Measurements from ENCODE around the gene DDIT4. TPM values are rescaled to one million over a fixed set of nuclear protein-coding genes. Genes with fewer than 3 reads are reported as not detected.
"Not testable (repeated sequence)": the region's sequence is repeated elsewhere in the genome, so short reads cannot be mapped to it uniquely, and the experiment has no call there.

DDIT4 gene
- total RNA-seq, 1 donor from 2014 or later = 183 TPM

DNA sequence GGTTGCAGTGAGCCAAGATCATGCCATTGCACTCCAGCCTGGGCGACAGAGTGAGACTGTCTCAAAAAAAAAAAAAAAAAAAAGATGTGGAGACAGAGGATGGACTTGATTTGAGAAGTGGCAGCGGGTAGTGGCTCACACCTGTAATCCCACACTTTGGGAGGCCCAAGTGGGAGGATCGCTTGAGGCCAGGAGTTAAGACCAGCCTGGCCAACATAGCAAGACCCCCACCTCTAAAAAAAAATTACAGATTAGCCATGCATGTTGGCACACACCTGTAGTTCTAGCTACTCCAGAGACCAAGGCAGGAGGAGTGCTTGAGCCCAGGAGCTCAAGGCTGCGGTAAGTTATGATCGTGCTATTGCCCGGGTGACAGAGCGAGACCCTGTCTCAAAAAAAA is 33.4 kb upstream of the DDIT4 start:
- H3K4me3 Mint-ChIP-seq = no peak overlapping the region
- intact Hi-C loops (cut with micrococcal nuclease) = no loop called here
- peaks cover 20% of the 10 kb centered on the region for H3K36me3 Mint-ChIP-seq (ENCODE audit: low read depth)
- H3K4me1 Mint-ChIP-seq (ENCODE audit: low read depth) = peaks cover 48% of the 10 kb centered on the region
- H3K9me3 Mint-ChIP-seq = no peaks in the 10 kb centered on the region
- no peak for DNase-seq (ENCODE audit: low spot score)
- no peaks in the 10 kb centered on the region for H3K27me3 Mint-ChIP-seq (ENCODE audit: insufficient read depth)
- H3K27ac Mint-ChIP-seq = no peak overlapping the region

DNA sequence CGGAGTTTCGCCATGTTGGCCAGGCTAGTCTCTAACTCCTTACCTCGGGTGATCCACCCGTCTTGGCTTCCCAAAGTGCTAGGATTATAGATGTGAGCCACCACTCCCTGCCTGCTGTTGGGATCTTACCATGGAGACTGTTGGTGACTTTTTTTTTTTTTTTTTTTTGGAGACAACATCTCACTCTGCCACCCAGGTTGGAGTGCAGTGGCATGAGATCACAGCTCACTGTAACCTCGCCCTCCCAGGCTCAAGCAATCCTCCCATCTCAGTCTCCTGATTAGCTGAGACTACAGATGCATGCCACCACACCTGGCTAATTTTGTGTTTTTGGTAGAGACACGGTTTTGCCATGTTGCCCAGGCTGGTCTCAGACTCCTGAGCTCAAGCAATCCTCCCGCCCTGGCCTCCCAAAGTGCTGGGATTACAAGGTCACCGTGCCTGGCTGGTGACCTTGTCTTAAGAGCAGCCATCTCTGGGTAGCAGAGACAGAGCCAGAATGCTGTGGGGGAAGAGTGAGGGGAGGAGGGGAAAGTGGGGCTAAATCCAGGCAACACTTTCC is 32.0 kb upstream of the DDIT4 start:
- no peak for DNase-seq (ENCODE audit: low spot score)
- intact Hi-C loops (cut with micrococcal nuclease) = no loop called here
- peaks cover 16% of the 10 kb centered on the region for H3K36me3 Mint-ChIP-seq (ENCODE audit: low read depth)
- no peaks in the 10 kb centered on the region for H3K9me3 Mint-ChIP-seq
- H3K27ac Mint-ChIP-seq = no peak overlapping the region
- no peak overlapping the region for H3K4me3 Mint-ChIP-seq
- peaks cover 54% of the 10 kb centered on the region for H3K4me1 Mint-ChIP-seq (ENCODE audit: low read depth)
- H3K27me3 Mint-ChIP-seq (ENCODE audit: insufficient read depth) = no peaks in the 10 kb centered on the region

DNA sequence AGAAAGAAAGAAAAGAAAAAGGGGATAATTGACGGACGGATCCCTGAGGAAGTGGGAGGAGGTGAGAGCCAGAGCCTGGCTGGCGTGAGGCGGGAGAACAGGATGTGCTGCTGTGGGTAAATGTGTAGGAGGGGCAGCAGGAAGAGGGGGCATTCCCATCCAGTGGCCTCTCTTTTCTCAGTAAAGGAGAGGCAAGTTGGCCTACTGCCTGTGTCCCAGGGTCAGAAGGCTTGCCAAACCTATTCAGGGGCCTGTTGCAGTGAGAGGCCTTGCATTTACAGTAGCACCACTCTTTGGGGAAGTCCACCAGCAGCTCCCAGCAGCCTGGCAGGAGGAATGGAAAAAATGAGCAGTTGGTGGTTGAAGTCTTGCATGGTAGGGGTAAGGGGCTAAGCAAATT is 31.0 kb upstream of the DDIT4 start:
- DNase-seq (ENCODE audit: low spot score) = no peak

DNA sequence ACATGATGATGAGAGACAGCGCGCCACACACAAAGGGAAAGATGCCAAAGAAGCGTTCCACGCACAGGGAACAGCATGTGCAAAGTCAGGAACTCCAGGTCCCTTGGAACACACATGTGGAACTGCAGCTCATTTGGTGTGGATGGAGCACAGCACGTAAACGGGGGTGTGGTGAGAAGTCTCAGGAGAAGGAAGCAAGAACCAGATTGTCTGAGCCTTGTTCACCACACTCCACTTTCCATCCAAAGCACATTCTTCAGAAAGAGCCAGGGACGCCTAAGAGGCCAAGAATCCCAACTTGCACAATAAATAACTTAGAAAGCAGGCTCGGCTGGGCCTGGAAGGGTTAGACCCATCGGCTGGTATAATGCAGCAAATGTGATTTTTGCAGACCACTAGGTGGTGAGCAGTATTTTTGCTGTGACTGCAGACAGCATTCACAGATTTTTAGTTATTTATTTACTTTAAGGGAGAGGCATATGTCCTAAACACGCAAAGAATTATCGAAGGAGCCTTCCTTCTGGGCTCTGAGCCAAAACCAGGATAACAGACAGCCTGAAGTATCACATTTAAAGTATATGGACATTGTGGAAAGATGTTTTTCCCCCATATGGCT is 29.8 kb upstream of the DDIT4 start:
- intact Hi-C loops (cut with micrococcal nuclease) = loop anchor here (2.0 kb wide), 1 partner anchor 17 kb away; no protein-coding TSS in a partner anchor
- H3K4me3 Mint-ChIP-seq = peak overlapping the region; percentile 56
- H3K9me3 Mint-ChIP-seq = no peaks in the 10 kb centered on the region
- no peak for DNase-seq (ENCODE audit: low spot score)
- no peaks in the 10 kb centered on the region for H3K27me3 Mint-ChIP-seq (ENCODE audit: insufficient read depth)
- H3K27ac Mint-ChIP-seq = peak overlapping the region; percentile 70
- peaks cover 10% of the 10 kb centered on the region for H3K36me3 Mint-ChIP-seq (ENCODE audit: low read depth)
- peaks cover 73% of the 10 kb centered on the region for H3K4me1 Mint-ChIP-seq (ENCODE audit: low read depth)

More for the DNA sequence above, 31.0 kb upstream of the DDIT4 start:
- intact Hi-C loops (cut with micrococcal nuclease) = no loop called here
- H3K9me3 Mint-ChIP-seq = no peaks in the 10 kb centered on the region
- no peaks in the 10 kb centered on the region for H3K27me3 Mint-ChIP-seq (ENCODE audit: insufficient read depth)
- peak overlapping the region; percentile 38 for H3K4me3 Mint-ChIP-seq
- H3K4me1 Mint-ChIP-seq (ENCODE audit: low read depth) = peaks cover 61% of the 10 kb centered on the region
- peak overlapping the region; percentile 70 for H3K27ac Mint-ChIP-seq
- H3K36me3 Mint-ChIP-seq (ENCODE audit: low read depth) = peaks cover 10% of the 10 kb centered on the region

DNA sequence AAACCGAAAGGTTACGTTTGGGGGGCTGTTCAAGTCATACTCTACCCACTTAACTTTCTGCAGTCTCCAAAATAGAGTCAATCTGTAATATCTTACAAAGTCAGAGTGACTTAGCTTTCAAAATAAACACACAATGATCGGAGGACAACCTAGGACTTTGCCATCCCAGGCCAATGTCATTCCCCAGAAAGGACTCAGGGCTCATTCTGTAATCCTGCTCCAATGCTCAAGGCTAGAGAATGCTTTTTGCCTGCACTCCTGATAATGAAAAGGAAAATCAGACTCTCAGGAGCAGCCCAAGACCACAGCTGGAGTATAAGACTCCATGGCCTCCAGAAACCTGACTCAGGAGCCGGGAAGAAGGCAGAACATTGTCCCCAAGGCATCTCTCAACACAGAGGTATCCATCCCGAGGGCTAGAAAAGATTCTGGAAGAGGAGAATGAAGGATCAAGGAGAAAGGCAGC is 29.1 kb upstream of the DDIT4 start:
- intact Hi-C loops (cut with micrococcal nuclease) = loop anchor here (2.0 kb wide), 1 partner anchor 16 kb away; no protein-coding TSS in a partner anchor
- peaks cover 75% of the 10 kb centered on the region for H3K4me1 Mint-ChIP-seq (ENCODE audit: low read depth)
- peak overlapping the region; percentile 56 for H3K4me3 Mint-ChIP-seq

DNA sequence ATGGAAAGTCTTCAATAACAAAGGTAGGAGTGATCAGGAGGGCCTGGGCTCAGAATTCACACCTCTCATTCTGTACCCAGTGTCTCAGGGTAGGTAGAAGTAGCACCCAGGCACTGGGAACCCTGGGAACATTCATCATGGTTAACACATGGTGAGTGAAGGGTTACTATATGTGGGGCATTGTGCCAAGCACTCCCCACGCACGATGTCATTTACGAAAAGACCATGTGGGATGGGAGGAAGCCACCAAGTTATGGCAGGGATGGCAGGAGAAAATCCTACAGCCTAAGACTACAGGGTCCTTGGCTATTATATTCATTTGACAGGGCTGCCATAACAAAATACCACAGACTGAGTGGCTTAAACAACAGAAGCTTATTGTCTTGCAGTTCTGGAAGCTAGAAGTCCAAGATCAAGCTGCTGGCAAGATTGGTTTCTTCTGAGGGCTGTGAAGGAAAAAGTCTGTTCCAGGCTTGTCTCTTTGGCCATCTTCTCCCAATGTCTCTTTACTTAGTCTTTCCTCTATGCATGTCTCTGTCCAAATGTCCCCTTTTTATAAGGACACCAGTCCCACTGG is 27.7 kb upstream of the DDIT4 start:
- Mint-ChIP-seq H3K4me1 (ENCODE audit: low read depth) (peaks cover 85% of the 10 kb centered on the region), H3K9me3 (no peaks in the 10 kb centered on the region), H3K4me3 (peak overlapping the region; percentile 38), H3K27ac (peak overlapping the region; percentile 57), H3K27me3 (ENCODE audit: insufficient read depth) (no peaks in the 10 kb centered on the region), H3K36me3 (ENCODE audit: low read depth) (peaks cover 7% of the 10 kb centered on the region)
- intact Hi-C loops (cut with micrococcal nuclease) = loop anchor here (2.0 kb wide), 1 partner anchor 15 kb away; no protein-coding TSS in a partner anchor
- no peak for DNase-seq (ENCODE audit: low spot score)

More for the DNA sequence above, 29.1 kb upstream of the DDIT4 start:
- Mint-ChIP-seq H3K9me3 (no peaks in the 10 kb centered on the region), H3K27me3 (ENCODE audit: insufficient read depth) (no peaks in the 10 kb centered on the region), H3K36me3 (ENCODE audit: low read depth) (peaks cover 10% of the 10 kb centered on the region), H3K27ac (peak overlapping the region; percentile 70)
- DNase-seq (ENCODE audit: low spot score) = no peak

DNA sequence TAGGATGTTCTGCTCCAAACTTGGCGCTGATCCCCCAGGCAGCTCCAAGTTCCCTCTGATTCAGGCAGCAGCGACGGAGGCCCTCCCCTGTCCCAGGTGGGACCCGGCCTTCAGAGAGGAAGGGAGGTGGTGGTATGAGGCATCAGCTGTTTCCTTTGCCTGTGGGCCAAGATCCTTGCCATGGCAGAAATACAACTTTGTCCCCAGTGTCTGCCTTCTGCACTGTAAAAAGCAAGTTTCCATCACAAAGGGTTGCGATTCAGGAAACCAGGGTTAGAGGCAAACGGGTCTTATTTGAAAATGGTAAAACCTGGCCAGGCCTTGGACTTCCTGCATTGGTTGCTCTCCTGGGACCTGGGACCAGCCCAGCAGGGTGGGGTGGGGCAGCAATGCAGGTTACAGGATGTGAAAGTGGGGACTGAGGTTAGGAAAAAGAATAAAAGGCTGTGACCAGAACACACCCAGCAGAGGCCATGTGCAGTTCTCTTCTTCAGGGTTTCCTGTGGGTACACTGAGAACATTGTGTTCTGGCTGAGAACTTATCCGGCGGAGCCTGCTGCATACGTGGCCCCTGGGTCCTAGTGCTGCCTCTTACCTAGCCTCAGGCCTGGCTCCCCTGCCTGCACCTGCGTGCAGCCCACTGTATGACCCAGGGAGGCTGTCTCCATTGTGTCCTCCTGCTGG is 25.1 kb upstream of the DDIT4 start:
- Mint-ChIP-seq H3K36me3 (ENCODE audit: low read depth) (peaks cover 3% of the 10 kb centered on the region), H3K27me3 (ENCODE audit: insufficient read depth) (no peaks in the 10 kb centered on the region)
- peak; percentile 75 for DNase-seq (ENCODE audit: low spot score)

DNA sequence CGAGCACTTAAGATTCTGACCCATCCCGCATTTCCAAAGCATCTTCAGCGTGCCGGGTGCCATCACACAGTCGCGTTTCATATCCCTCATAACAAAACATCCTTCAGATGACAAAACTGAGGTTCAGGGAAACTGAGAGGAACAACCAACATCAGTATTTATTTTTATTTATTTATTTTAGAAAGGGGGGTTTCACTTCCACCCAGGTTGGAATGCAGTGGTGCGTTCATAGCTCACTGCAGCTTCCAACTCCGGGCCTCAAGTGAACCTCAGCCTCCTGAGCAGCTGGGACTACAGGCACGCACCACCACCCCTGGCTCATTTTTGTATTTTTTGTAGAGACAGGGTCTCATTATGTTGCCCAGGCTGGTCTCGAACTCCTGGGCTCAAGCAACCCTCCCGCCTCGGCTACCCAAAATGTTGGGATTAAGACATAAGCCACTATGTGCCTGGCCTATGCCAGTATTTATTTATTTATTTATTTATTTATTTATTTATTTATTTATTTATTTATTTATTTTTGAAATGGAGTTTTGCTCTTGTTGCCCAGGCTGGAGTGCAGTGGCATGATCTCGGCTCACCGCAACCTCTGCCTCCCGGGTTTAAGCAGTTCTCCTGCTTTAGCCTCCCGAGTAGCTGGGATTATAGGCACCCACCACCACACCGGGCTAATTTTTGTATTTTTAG is 24.4 kb upstream of the DDIT4 start:
- not testable (repeated sequence) for H3K36me3 Mint-ChIP-seq (ENCODE audit: low read depth); DNase-seq (ENCODE audit: low spot score); H3K27me3 Mint-ChIP-seq (ENCODE audit: insufficient read depth); H3K9me3 Mint-ChIP-seq
- Mint-ChIP-seq H3K27ac (peak overlapping the region; percentile 98), H3K4me3 (peak overlapping the region; percentile 76), H3K4me1 (ENCODE audit: low read depth) (peaks cover 81% of the 10 kb centered on the region)
- intact Hi-C loops (cut with micrococcal nuclease) = loop anchor here (2.0 kb wide), 1 partner anchor 27 kb away; no protein-coding TSS in a partner anchor

More for the DNA sequence above, 25.1 kb upstream of the DDIT4 start:
- peaks cover 83% of the 10 kb centered on the region for H3K4me1 Mint-ChIP-seq (ENCODE audit: low read depth)
- H3K9me3 Mint-ChIP-seq = no peaks in the 10 kb centered on the region
- H3K4me3 Mint-ChIP-seq = peak overlapping the region; percentile 76
- H3K27ac Mint-ChIP-seq = peak overlapping the region; percentile 98
- intact Hi-C loops (cut with micrococcal nuclease) = loop anchor here (1.0 to 2.0 kb wide), 6 partner anchors 13 to 87 kb away; partner anchors contain the start of genes ANAPC16, ASCC1 and DDIT4

DNA sequence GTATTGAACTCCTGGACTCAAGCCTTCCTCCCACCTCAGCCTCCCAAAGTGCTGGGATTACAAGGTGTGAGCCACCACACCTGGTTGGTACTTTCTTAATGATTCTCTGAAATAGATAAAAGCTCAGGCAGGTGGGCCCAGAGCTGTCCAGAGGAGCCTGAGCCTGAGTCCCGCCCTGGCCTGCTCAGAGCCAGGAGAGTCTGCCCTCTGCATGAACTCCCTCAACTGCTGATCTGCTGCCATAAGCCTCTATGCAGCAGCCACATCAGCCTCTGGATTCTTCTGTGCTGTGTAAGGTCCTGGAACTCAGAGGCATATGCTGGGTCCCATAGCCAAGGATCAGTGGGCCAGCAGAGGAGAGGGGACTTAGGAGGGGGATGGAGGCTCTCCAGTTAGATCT is 23.1 kb upstream of the DDIT4 start:
- Mint-ChIP-seq H3K27me3 (ENCODE audit: insufficient read depth) (no peaks in the 10 kb centered on the region), H3K36me3 (ENCODE audit: low read depth) (peaks cover 3% of the 10 kb centered on the region), H3K9me3 (no peaks in the 10 kb centered on the region), H3K4me1 (ENCODE audit: low read depth) (peaks cover 81% of the 10 kb centered on the region), H3K27ac (peak overlapping the region; percentile 67), H3K4me3 (peak overlapping the region; percentile 62)
- DNase-seq (ENCODE audit: low spot score) = no peak
- intact Hi-C loops (cut with micrococcal nuclease) = no loop called here

DNA sequence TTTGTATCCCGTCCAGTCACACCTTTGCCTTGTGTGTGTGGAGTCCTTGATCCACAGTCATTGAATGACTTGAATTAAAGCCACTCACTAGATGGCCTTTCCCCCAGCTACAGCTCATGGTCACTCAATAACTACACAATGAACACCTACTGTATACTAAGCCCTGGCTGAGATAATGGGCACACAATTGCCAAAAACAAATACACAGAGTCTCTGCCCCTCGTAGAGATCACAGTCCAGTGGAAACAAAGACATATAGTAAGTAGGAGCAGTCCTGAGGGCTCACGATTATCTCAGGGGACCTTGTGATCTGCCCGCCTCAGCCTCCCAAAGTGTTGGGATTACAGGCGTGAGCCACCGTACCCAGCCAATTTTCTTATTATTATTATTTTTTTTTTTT is 22.1 kb upstream of the DDIT4 start:
- no peak for DNase-seq (ENCODE audit: low spot score)
- Mint-ChIP-seq H3K27me3 (ENCODE audit: insufficient read depth) (no peaks in the 10 kb centered on the region), H3K9me3 (no peaks in the 10 kb centered on the region), H3K4me3 (no peak overlapping the region), H3K27ac (peak overlapping the region; percentile 61), H3K36me3 (ENCODE audit: low read depth) (no peaks in the 10 kb centered on the region), H3K4me1 (ENCODE audit: low read depth) (peaks cover 80% of the 10 kb centered on the region)
- intact Hi-C loops (cut with micrococcal nuclease) = no loop called here

DNA sequence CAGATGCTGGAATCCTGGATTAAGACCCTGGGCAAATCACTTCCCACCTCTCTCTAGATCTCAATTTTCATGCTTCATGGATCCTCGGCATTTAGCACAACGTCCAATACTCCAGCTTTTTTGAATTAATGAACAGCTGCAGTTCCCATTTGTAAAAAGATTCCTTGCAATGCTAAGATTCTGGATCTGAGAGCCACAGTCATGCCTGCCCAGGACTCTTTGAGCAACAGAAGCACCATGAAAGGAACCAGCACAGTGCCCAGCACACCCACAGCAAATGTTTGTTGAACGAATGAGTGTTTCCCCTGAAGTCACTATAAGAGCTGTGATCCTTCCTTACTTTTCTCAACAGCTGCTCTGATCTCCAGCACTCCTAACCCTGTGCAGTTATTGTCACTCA is 20.8 kb upstream of the DDIT4 start:
- H3K4me1 Mint-ChIP-seq (ENCODE audit: low read depth) = peaks cover 79% of the 10 kb centered on the region
- no peak for DNase-seq (ENCODE audit: low spot score)
- H3K36me3 Mint-ChIP-seq (ENCODE audit: low read depth) = no peaks in the 10 kb centered on the region
- H3K4me3 Mint-ChIP-seq = peak overlapping the region; percentile 6
- H3K27ac Mint-ChIP-seq = peak overlapping the region; percentile 58
- no peaks in the 10 kb centered on the region for H3K9me3 Mint-ChIP-seq
- no peaks in the 10 kb centered on the region for H3K27me3 Mint-ChIP-seq (ENCODE audit: insufficient read depth)
- intact Hi-C loops (cut with micrococcal nuclease) = no loop called here

DNA sequence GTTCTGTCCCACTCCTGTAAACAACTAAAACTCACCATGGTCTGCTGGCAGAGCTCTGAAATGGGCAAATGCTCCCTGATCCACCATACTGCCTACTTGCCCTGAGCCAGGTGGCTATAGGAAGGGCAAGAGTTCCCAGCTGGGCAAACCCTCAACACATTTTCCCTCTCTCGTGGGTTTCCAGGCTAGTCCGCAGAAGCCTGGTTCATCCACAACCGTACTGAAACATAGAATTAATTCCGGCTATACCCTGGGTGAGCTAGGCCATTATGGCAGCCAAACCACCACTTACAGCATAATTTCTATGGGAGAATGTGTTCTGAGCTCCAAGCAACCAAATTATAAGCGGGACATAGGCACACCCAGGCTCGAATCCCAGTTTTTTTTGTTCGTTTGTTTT is 20.1 kb upstream of the DDIT4 start:
- Mint-ChIP-seq H3K36me3 (ENCODE audit: low read depth) (no peaks in the 10 kb centered on the region), H3K9me3 (no peaks in the 10 kb centered on the region), H3K27ac (peak overlapping the region; percentile 58), H3K4me1 (ENCODE audit: low read depth) (peaks cover 77% of the 10 kb centered on the region), H3K4me3 (no peak overlapping the region), H3K27me3 (ENCODE audit: insufficient read depth) (no peaks in the 10 kb centered on the region)
- intact Hi-C loops (cut with micrococcal nuclease) = no loop called here
- no peak for DNase-seq (ENCODE audit: low spot score)
